Nucleus accumbens (tissue), 56 donors: Measurements from ENCODE around the gene AMBRA1.
"Not testable (repeated sequence)": the region's sequence is repeated elsewhere in the genome, so short reads cannot be mapped to it uniquely, and the experiment has no call there.

ENCODE experiments used
- DNase-seq, 56 donors: peaks; one replicate each; lab custom pipeline; 2025; lab: John Stamatoyannopoulos, UW

The AMBRA1 gene

GRCh38 chr11:46386674-46387073, 207.1 kb downstream of the AMBRA1 start:
- no peak for DNase-seq

DNA sequence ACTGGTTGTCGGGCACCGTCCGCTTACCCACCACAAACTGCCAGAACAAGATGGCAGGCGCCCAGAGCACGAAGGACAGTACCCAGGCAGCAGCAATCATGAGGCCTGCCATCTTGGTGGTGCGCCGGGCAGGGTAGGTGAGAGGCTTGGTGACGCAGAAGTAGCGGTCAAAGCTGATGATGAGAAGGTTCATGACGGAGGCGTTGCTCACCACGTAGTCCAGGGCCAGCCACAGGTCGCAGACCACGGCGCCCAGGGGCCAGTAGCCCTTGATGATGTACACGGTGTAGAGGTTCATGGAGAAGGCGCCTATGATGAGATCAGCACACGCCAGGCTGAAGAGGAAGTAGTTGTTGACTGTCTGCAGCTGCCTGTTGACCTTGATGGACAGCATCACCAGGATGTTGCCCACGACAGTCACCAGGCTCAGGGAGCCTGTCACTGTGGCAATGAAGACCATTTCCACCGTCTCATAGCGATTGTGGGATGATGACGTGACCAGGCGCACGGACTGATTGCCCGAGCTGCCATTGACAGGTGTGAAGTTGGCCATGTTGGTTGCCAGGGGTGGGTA, 207.7 kb downstream of the AMBRA1 start:
- DNase-seq: no peak

DNA sequence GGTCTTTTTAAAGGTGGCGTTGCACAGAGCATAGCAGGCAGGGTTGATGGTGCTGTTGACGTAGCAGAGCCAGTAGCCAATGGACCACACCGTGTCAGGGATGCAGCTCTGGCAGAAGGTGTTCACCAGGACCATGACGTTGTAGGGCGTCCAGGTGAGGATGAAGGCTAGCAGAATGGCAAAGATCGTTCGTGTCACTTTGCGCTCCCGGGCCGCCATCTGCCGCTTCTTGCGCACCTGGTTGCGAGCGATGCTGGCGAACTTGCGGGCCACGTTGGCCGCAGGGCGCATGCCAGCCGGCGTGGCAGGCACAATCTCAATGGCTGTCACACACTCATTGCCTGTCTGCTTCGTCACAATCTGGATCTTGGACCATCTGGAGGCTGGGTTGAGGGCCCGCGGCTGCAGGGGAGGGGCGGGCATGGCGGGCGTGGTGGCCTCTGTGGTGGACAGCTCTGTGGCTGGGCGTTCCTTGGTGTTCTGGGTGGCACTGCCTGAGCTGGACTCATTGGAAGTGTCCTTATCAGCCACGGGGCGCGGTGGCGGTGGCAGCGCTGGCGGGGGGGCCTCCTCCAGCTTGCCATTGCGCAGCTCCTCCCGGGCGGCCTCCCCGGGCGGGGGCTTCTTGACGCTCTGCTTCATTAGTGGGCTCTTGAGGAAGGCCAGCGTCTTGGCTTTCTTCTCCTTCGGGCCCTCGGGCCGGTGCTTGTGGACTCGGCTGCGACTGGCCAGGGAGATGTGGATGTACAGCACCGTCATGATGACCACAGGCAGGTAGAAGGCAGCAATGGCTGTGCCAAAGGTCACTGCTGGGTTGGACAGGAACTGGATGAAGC, 208.4 kb downstream of the AMBRA1 start:
- no peak for DNase-seq

DNA sequence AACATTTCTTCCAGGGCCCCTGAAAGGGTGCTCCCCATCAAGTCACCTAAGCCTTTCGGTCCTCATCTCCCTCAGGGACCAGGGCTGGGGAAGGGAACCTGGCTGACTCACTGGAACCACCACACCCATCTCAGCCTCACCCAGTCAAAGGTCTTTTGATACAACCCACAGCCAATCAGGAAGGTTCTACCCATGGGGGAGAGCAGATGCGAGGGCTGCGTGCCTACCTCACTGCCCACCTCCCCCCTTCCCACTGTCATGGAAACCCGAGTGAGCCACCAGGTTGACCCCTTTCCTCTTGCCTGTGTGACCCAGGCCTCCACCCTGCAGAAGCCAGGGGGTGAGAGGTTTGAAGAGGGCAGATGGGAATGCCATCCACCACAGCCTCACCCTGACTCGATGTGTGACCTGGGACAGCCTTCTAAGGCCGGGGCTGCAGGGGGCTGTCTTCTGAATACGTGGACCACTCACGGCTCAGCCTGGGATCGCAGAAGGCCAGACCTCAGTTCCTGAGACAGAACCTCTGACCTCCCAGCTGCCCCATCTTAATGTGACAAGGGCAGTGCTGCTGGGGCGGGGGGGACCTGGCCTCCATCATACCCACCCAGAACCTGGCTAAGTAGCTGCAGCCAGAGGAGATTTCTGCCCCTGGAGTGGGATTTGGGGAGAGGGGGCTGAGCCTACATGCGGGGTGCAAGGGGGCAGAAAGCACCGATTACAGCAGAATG, 209.7 kb downstream of the AMBRA1 start:
- no peak for DNase-seq

GRCh38 chr11:46383404-46383758, 210.4 kb downstream of the AMBRA1 start:
- peak in 1 of 56 donors; percentile 14 for DNase-seq

- peak in 10 of 56 donors; percentile 11 to 43 (median 20) for DNase-seq
These were observed 211.0 kb downstream of the AMBRA1 start for GRCh38 chr11:46382646-46383403.

- DNase-seq: no peak
These were observed 211.8 kb downstream of the AMBRA1 start for GRCh38 chr11:46381819-46382645.

GRCh38 chr11:46381048-46381818, 212.6 kb downstream of the AMBRA1 start, which contains the start of gene MDK:
Gene MDK (plus strand): TSS chr11:46381669. CDS start chr11:46382058, 389 bp downstream.
- DNase-seq: peak in 5 of 56 donors; percentile 18 to 64 (median 29)

GRCh38 chr11:46380340-46381047, 213.3 kb downstream of the AMBRA1 start:
- peak in 17 of 56 donors; percentile 22 to 68 (median 36) for DNase-seq

DNA sequence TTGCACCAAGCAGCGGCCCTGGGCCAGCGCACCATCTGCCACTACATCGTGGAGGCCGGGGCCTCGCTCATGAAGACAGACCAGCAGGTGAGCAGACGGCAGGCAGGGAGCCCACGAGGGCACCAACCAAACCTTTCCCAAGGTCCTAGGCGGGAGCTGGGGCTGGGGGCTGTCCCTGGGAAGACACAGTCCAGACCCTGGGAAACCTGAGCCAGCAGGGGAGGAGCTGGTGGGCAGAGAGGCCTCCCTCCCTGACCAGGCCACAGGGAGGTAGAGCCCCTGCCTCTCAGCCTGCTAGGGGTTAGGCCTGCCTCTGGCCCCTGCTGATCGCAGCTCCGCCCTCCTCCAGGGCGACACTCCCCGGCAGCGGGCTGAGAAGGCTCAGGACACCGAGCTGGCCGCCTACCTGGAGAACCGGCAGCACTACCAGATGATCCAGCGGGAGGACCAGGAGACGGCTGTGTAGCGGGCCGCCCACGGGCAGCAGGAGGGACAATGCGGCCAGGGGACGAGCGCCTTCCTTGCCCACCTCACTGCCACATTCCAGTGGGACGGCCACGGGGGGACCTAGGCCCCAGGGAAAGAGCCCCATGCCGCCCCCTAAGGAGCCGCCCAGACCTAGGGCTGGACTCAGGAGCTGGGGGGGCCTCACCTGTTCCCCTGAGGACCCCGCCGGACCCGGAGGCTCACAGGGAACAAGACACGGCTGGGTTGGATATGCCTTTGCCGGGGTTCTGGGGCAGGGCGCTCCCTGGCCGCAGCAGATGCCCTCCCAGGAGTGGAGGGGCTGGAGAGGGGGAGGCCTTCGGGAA, 214.1 kb downstream of the AMBRA1 start:
- not testable (repeated sequence) for DNase-seq

DNA sequence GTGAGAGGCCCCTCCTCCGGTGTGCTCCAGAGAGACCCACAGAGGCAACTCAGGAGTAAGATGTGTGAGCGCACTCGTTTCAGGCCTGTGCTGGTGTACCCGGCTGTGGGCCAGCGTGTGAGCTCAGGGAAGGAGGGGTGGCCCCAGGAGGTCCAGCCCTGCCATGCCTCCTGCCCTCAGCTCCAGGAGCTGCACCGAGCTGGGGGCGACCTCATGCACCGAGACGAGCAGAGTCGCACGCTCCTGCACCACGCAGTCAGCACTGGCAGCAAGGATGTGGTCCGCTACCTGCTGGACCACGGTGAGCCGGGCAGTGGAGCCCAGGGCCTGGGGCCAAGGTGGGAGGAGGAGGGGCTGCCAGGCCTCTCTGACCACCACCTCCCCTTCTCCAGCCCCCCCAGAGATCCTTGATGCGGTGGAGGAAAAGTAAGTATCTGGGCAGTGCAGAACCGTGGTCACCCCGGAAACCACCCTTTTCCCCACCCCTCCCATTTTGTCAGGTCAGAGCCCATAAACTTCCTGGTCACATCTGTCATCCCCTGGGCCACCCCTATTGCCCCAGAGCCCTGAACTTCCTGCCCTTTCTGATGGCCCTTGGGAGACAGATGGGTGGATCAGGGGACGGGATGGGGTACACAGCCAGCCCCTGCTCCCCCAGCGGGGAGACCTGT, 214.9 kb downstream of the AMBRA1 start:
- DNase-seq: no peak

GRCh38 chr11:46378296-46378695, 215.5 kb downstream of the AMBRA1 start:
- no peak for DNase-seq

- DNase-seq: no peak
These were observed 216.0 kb downstream of the AMBRA1 start for GRCh38 chr11:46377831-46378230.

DNA sequence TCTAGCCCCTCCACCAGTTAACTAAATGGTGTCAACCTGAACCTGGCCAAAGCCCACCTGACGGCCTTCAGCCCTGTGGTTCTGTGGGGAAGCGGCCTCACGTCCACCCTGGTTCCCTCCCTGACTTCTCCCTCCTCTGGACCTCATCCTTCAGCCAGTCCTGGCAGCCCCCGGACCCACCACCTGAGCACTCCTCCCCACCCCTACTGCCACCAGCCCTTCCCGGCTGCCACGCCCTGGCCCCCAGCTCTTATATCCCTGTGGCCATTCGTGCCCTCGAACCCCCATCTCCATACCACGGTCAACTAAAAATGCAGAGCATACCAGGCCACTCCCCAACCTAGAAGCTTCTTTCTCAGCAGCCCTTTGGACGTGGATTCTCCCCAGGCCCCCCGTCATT, 216.5 kb downstream of the AMBRA1 start:
- no peak for DNase-seq

DNA sequence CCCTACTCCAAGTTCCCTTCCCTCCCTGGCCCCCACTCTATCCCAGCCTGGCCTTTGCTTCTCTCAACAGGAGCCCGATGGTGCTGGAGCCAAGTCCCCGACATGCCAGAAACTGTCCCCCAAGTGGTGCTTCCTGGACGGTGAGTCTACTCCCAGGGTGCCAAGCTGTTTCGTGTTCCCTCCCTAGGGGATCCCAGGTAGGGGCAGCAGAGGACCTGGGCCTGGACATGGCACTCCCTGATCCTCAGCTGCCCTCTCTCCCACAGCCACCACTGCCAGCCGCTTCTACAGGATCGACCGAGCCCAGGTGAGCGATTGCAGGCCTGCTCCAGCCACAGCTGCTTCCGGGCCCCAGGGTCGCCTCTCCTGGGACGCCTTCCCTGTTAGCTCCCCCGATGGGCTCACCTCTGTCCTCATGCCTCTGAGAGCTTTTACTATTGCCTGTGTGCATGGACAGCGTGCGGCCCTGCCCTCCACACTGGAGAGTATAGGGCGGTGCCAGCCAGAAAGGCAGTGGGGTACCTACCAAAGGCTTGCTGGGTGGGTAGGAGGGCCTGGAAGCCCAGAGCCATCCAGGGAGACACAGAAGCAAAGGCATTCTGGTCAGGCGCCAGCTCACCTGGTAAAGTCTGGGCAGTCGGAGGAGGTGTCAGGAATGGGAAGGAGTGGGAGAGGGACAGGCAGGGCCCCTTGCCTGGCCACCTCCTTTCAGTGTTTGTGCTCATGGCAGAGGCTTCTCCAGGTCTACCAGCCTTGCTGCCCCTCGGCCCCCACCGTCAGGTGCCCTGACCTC, 217.4 kb downstream of the AMBRA1 start:
- no peak for DNase-seq
